HUES48 (cell line): Measurements from ENCODE around the gene IQCH.

ENCODE experiments used
- H3K27ac ChIP-seq: one replicate; pipeline ENCODE4 v1.7.0; 2013; ENCODE audit warnings: low read depth, low read length, inconsistent platforms
- H3K27me3 ChIP-seq: 2 replicates; pipeline ENCODE4 v1.6.1; 2013; ENCODE audit warnings: mild to moderate bottlenecking, low read length; ENCODE audit not compliant: control insufficient read depth, insufficient read depth
- H3K36me3 ChIP-seq: 2 replicates; pipeline ENCODE4 v1.6.1; 2013; ENCODE audit warnings: low read length; ENCODE audit not compliant: control insufficient read depth, insufficient read depth
- H3K4me1 ChIP-seq: 2 replicates; pipeline ENCODE4 v1.6.1; 2013; ENCODE audit warnings: mild to moderate bottlenecking, low read length; ENCODE audit not compliant: control insufficient read depth, insufficient read depth
- H3K4me3 ChIP-seq: 2 replicates; pipeline ENCODE4 v1.5.1; 2013; ENCODE audit warnings: mild to moderate bottlenecking, low read depth, low read length
- H3K9ac ChIP-seq: 2 replicates; pipeline ENCODE4 v1.6.1; 2013; ENCODE audit warnings: mild to moderate bottlenecking, low read depth, low read length, moderate library complexity
- H3K9me3 ChIP-seq: 2 replicates; pipeline ENCODE4 v1.6.1; 2013; ENCODE audit warnings: low read length; ENCODE audit not compliant: control insufficient read depth, insufficient read depth

Gene IQCH

GRCh38 chr15:67380921-67381320 is 126.3 kb downstream of the IQCH start:
- Histone ChIP-seq H3K36me3 (no peaks in the 10 kb centered on the region), H3K9ac (no peak overlapping the region), H3K27ac (no peak overlapping the region), H3K27me3 (no peaks in the 10 kb centered on the region), H3K9me3 (no peaks in the 10 kb centered on the region), H3K4me1 (no peaks in the 10 kb centered on the region), H3K4me3 (no peak overlapping the region)

GRCh38 chr15:67381416-67382045 is 126.9 kb downstream of the IQCH start:
- Histone ChIP-seq H3K9ac (no peak overlapping the region), H3K4me1 (no peaks in the 10 kb centered on the region), H3K9me3 (no peaks in the 10 kb centered on the region), H3K27ac (no peak overlapping the region), H3K36me3 (no peaks in the 10 kb centered on the region), H3K27me3 (no peaks in the 10 kb centered on the region), H3K4me3 (no peak overlapping the region)

- Histone ChIP-seq H3K4me1 (no peaks in the 10 kb centered on the region), H3K27me3 (no peaks in the 10 kb centered on the region), H3K27ac (no peak overlapping the region), H3K36me3 (no peaks in the 10 kb centered on the region), H3K4me3 (no peak overlapping the region), H3K9ac (no peak overlapping the region), H3K9me3 (no peaks in the 10 kb centered on the region)
These were observed 128.1 kb downstream of the IQCH start for GRCh38 chr15:67382723-67383122.

- H3K4me3 ChIP-seq: no peak overlapping the region
- H3K4me1 ChIP-seq: no peaks in the 10 kb centered on the region
- H3K9ac ChIP-seq: no peak overlapping the region
- H3K9me3 ChIP-seq: no peaks in the 10 kb centered on the region
- H3K27me3 ChIP-seq: no peaks in the 10 kb centered on the region
- no peak overlapping the region for H3K27ac ChIP-seq
- H3K36me3 ChIP-seq: no peaks in the 10 kb centered on the region
These were observed 129.3 kb downstream of the IQCH start for GRCh38 chr15:67383899-67384298.

GRCh38 chr15:67384761-67385160 is 130.2 kb downstream of the IQCH start:
- Histone ChIP-seq H3K4me3 (no peak overlapping the region), H3K9ac (no peak overlapping the region), H3K27ac (no peak overlapping the region), H3K27me3 (no peaks in the 10 kb centered on the region), H3K4me1 (no peaks in the 10 kb centered on the region), H3K36me3 (no peaks in the 10 kb centered on the region), H3K9me3 (no peaks in the 10 kb centered on the region)

GRCh38 chr15:67385971-67386370 is 131.4 kb downstream of the IQCH start:
- Histone ChIP-seq H3K27me3 (no peaks in the 10 kb centered on the region), H3K4me3 (no peak overlapping the region), H3K4me1 (no peaks in the 10 kb centered on the region), H3K36me3 (no peaks in the 10 kb centered on the region), H3K9ac (no peak overlapping the region), H3K9me3 (no peaks in the 10 kb centered on the region), H3K27ac (no peak overlapping the region)

GRCh38 chr15:67386947-67387346 is 132.4 kb downstream of the IQCH start:
- Histone ChIP-seq H3K27ac (no peak overlapping the region), H3K9ac (no peak overlapping the region), H3K9me3 (no peaks in the 10 kb centered on the region), H3K27me3 (no peaks in the 10 kb centered on the region), H3K36me3 (no peaks in the 10 kb centered on the region), H3K4me3 (no peak overlapping the region), H3K4me1 (no peaks in the 10 kb centered on the region)

GRCh38 chr15:67389975-67390374 is 135.4 kb downstream of the IQCH start:
- Histone ChIP-seq H3K4me1 (no peaks in the 10 kb centered on the region), H3K27me3 (no peaks in the 10 kb centered on the region), H3K27ac (no peak overlapping the region), H3K9ac (no peak overlapping the region), H3K36me3 (no peaks in the 10 kb centered on the region), H3K4me3 (no peak overlapping the region), H3K9me3 (no peaks in the 10 kb centered on the region)

GRCh38 chr15:67394873-67395639 is 140.5 kb downstream of the IQCH start:
- Histone ChIP-seq H3K27me3 (no peaks in the 10 kb centered on the region), H3K9ac (no peak overlapping the region), H3K4me3 (no peak overlapping the region), H3K36me3 (no peaks in the 10 kb centered on the region), H3K27ac (no peak overlapping the region), H3K9me3 (no peaks in the 10 kb centered on the region), H3K4me1 (peaks cover 19% of the 10 kb centered on the region)

- Histone ChIP-seq H3K9ac (no peak overlapping the region), H3K9me3 (no peaks in the 10 kb centered on the region), H3K36me3 (no peaks in the 10 kb centered on the region), H3K4me1 (peaks cover 19% of the 10 kb centered on the region), H3K4me3 (no peak overlapping the region), H3K27me3 (no peaks in the 10 kb centered on the region), H3K27ac (no peak overlapping the region)
These were observed 141.5 kb downstream of the IQCH start for GRCh38 chr15:67396114-67396513.

GRCh38 chr15:67397139-67397538 is 142.6 kb downstream of the IQCH start:
- no peaks in the 10 kb centered on the region for H3K27me3 ChIP-seq
- H3K36me3 ChIP-seq: no peaks in the 10 kb centered on the region
- peaks cover 23% of the 10 kb centered on the region for H3K4me1 ChIP-seq
- H3K9me3 ChIP-seq: no peaks in the 10 kb centered on the region
- H3K9ac ChIP-seq: no peak overlapping the region
- no peak overlapping the region for H3K27ac ChIP-seq
- H3K4me3 ChIP-seq: no peak overlapping the region
